ENCODE measurements around the gene PLPP4.

DNA sequence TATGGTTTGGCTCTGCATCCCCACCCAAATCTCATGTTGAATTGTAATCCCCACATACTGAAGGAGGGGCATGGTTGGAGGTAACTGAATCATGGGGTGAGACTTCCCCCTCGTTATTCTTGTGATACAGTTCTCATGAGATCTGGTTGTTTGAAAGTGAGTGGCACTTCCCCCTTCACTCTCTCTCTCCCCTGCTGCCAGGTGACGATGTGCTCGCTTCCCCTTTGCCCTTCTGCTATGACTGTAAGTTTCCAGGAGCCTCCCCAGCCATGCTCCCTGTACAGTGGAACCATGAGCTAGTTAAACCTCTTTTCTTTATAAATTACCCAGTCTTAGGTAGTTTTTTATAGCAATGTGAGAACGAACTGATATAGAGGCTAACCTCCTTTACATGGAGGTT is 16.6 kb downstream of the PLPP4 start:
- TF ChIP-seq SREBF1 (IDR thresholded peaks at IDR 0.05; ENCODE audit: low read length): no peak
- peak; percentile 58 for TF ChIP-seq PKNOX1 (IDR thresholded peaks at IDR 0.05)
- no peak for TF ChIP-seq ZBTB40 (IDR thresholded peaks at IDR 0.05; ENCODE audit: borderline replicate concordance)
- TF ChIP-seq ZNF384 (IDR thresholded peaks at IDR 0.05; ENCODE audit: borderline replicate concordance, low read depth, low read length): no peak
- TF ChIP-seq, protein P1, sequence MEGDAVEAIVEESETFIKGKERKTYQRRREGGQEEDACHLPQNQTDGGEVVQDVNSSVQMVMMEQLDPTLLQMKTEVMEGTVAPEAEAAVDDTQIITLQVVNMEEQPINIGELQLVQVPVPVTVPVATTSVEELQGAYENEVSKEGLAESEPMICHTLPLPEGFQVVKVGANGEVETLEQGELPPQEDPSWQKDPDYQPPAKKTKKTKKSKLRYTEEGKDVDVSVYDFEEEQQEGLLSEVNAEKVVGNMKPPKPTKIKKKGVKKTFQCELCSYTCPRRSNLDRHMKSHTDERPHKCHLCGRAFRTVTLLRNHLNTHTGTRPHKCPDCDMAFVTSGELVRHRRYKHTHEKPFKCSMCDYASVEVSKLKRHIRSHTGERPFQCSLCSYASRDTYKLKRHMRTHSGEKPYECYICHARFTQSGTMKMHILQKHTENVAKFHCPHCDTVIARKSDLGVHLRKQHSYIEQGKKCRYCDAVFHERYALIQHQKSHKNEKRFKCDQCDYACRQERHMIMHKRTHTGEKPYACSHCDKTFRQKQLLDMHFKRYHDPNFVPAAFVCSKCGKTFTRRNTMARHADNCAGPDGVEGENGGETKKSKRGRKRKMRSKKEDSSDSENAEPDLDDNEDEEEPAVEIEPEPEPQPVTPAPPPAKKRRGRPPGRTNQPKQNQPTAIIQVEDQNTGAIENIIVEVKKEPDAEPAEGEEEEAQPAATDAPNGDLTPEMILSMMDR (IDR thresholded peaks at IDR 0.05 in 2 of 3, conservative IDR thresholded peaks at IDR 0.05 in 1 of 3; ENCODE audit: control insufficient read depth in 2 of 3, extremely low read depth in 1 of 3, insufficient read depth in 1 of 3, low read depth in 3 of 3, low read length in 3 of 3): no peak
- TF ChIP-seq CREB1 (IDR thresholded peaks at IDR 0.05; ENCODE audit: low read depth): no peak
- no peak for TF ChIP-seq POLR2AphosphoS5 (IDR thresholded peaks at IDR 0.05; ENCODE audit: low read length)
- TF ChIP-seq USF2 (IDR thresholded peaks at IDR 0.05; ENCODE audit: borderline replicate concordance, low read depth, low read length): no peak
- TF ChIP-seq YY1 (IDR thresholded peaks at IDR 0.05; ENCODE audit: low read depth, low read length): no peak
- no peak for TF ChIP-seq ZNF274 (IDR thresholded peaks at IDR 0.05; ENCODE audit: insufficient read depth, insufficient read length)
- TF ChIP-seq EZH2 (IDR thresholded peaks at IDR 0.05; ENCODE audit: borderline replicate concordance, control insufficient read depth, low read depth, low read length): no peak
- no peak for TF ChIP-seq YBX1 (IDR thresholded peaks at IDR 0.05)
- no peak for TF ChIP-seq SRF (IDR thresholded peaks at IDR 0.05; ENCODE audit: low read depth in 2 of 2, low read length in 2 of 2)
- no peak for TF ChIP-seq ESRRA (IDR thresholded peaks at IDR 0.05; ENCODE audit: low read length)

Measured in GM12878 (cell line).